K562 (cell line): ENCODE results near the gene USP15. TPM values are rescaled to one million over a fixed set of nuclear protein-coding genes. Genes with fewer than 3 reads are reported as not detected.

Experiments used
- ATAC-seq: fragments of 200-7000 bp; cut with Tn5 transposase; 3 replicates; pipeline ENCODE4 v1.9.1; 2020; ENCODE audit warnings: moderate library complexity
- BruUV-seq: library from RNA; stranded (reverse); fragments of 400-500 nt; replicated peaks from 2 replicates; lab custom pipeline; 2021; lab: Mats Ljungman, UMichigan
- CTCF ChIA-PET: fragments of 300-600 bp; formaldehyde crosslinking; extraction: SDS; loops from one replicate; lab custom pipeline; 2021; ENCODE audit warnings: low intra/inter-chr PET ratio; lab: Yijun Ruan, JAX
- POLR2A ChIA-PET: fragments of 300-600, 350-650 bp; sonication (Branson Sonifier 250); formaldehyde crosslinking; extraction: SDS; loops from one replicate; lab custom pipeline; 2021; ENCODE audit warnings: antibody characterized with exemption, inconsistent platforms; lab: Yijun Ruan, JAX
- DNase-seq, 4 experiments: peaks; one replicate each; pipeline versions ENCODE4 v3.0.0 to v3.0.0-alpha.2; 2011 to 2018; ENCODE audit warnings: low spot score in 3 of 4, mixed read lengths in 3 of 4; ENCODE audit errors: extremely low read depth in 1 of 4
- FAIRE-seq: peaks from 2 replicates; lab custom pipeline; 2011; peaks lifted over from hg19 to GRCh38; lab: Jason Lieb, UNC
- H2AFZ ChIP-seq: 2 replicates; pipeline ENCODE4 v1.6.0; 2011; ENCODE audit warnings: low read depth, low read length, control low read depth, inconsistent platforms
- H3K27ac ChIP-seq: fragments of 200-600 bp; 3 replicates; pipeline ENCODE4 v1.8.0; 2011; ENCODE audit warnings: low read depth, mild to moderate bottlenecking, control low read depth, inconsistent platforms, low read length, moderate library complexity, mixed read lengths; ENCODE audit errors: extremely low read depth
- H3K27me3 ChIP-seq, 2 experiments: fragments of 300-600 bp in 1 of 2; 2 replicates in 1 of 2; 3 replicates in 1 of 2; pipeline versions ENCODE4 v1.6.0 to v1.8.0; 2011; ENCODE audit warnings: inconsistent platforms in 2 of 2, low read length in 2 of 2, mild to moderate bottlenecking in 1 of 2, mixed read lengths in 1 of 2, moderate library complexity in 1 of 2; ENCODE audit not compliant: control insufficient read depth in 2 of 2, insufficient read depth in 2 of 2
- H3K36me3 ChIP-seq: fragments of 300-600 bp; 3 replicates; pipeline ENCODE4 v1.8.0; 2011; ENCODE audit warnings: mild to moderate bottlenecking, low read length, inconsistent platforms; ENCODE audit not compliant: control insufficient read depth, insufficient read depth
- H3K4me1 ChIP-seq, 2 experiments: fragments of 200-600 bp in 1 of 2; replicated peaks in 1 of 2; 2 replicates in 1 of 2; 3 replicates in 1 of 2; pipeline versions ENCODE4 v1.5.1 to v1.8.0; 2011; ENCODE audit warnings: inconsistent platforms in 2 of 2, low read length in 2 of 2, mild to moderate bottlenecking in 1 of 2, mixed read lengths in 1 of 2, moderate library complexity in 1 of 2; ENCODE audit not compliant: control insufficient read depth in 2 of 2, insufficient read depth in 2 of 2
- H3K4me2 ChIP-seq: 2 replicates; pipeline ENCODE4 v1.6.1; 2011; ENCODE audit warnings: low read length, control low read depth, inconsistent platforms, mixed read lengths; ENCODE audit not compliant: insufficient read depth
- H3K4me3 ChIP-seq: fragments of 200-600 bp; sonication (generic), shearing (Covaris generic); 2 replicates; pipeline ENCODE4 v1.5.1; 2016; ENCODE audit warnings: control low read depth, inconsistent platforms
- H3K79me2 ChIP-seq: fragments of 200-600 bp; 3 replicates; pipeline ENCODE4 v1.8.0; 2011; ENCODE audit warnings: low read length, inconsistent platforms; ENCODE audit not compliant: control insufficient read depth, insufficient read depth
- H3K9ac ChIP-seq, 2 experiments: 2 replicates each; pipeline versions ENCODE4 v1.6.0 to v1.6.1; 2011; ENCODE audit warnings: low read depth in 2 of 2, low read length in 2 of 2, control low read depth in 1 of 2, inconsistent platforms in 1 of 2, mild to moderate bottlenecking in 1 of 2, mixed read lengths in 1 of 2; ENCODE audit not compliant: insufficient read depth in 1 of 2
- H3K9me1 ChIP-seq: one replicate; pipeline ENCODE4 v1.6.0; 2011; ENCODE audit warnings: inconsistent platforms, mild to moderate bottlenecking, low read length, moderate library complexity; ENCODE audit not compliant: control insufficient read depth, insufficient read depth
- H3K9me3 ChIP-seq: replicated peaks from 2 replicates; pipeline ENCODE4 v1.5.1; 2011; ENCODE audit warnings: low read depth, low read length, inconsistent platforms; ENCODE audit not compliant: control insufficient read depth, insufficient read depth
- H4K20me1 ChIP-seq: replicated peaks from 2 replicates; pipeline ENCODE4 v1.6.1; 2011; ENCODE audit warnings: low read length, inconsistent platforms, mixed read lengths; ENCODE audit not compliant: control insufficient read depth, insufficient read depth
- C11orf30 ChIP-seq: fragments of 450-650 bp; IDR thresholded peaks from 2 replicates; pipeline ENCODE4 v1.6.1; 2016; ENCODE audit warnings: low read depth, mild to moderate bottlenecking
- HDAC3 ChIP-seq: fragments of 450-650 bp; IDR thresholded peaks from 2 replicates; pipeline ENCODE4 v1.6.1; 2018; ENCODE audit warnings: borderline replicate concordance, mild to moderate bottlenecking, moderate library complexity; ENCODE audit not compliant: partially characterized antibody
- HSF4 ChIP-seq: fragments of 250-450 bp; sonication (Bioruptor Pico); IDR thresholded peaks from 2 replicates; pipeline ENCODE4 v2.1.2; 2022; ENCODE audit warnings: mild to moderate bottlenecking, moderate library complexity, borderline replicate concordance
- KAT8 ChIP-seq: fragments of 450-650 bp; IDR thresholded peaks from 2 replicates; pipeline ENCODE4 v1.6.1; 2016; ENCODE audit warnings: low read depth, mild to moderate bottlenecking
- MED1 ChIP-seq: sonication (generic); formaldehyde crosslinking; IDR thresholded peaks from 2 replicates; pipeline ENCODE4 v1.8.1; 2023; ENCODE audit warnings: missing genetic modification reagents, borderline replicate concordance
- MYC ChIP-seq, 2 experiments: fragments of 250-450 bp in 1 of 2; sonication (Bioruptor Pico) in 1 of 2; IDR thresholded peaks; 2 replicates each; pipeline versions ENCODE4 v1.5.1 to v1.6.1; 2012 to 2021; ENCODE audit warnings: low read depth in 2 of 2, borderline replicate concordance in 1 of 2, improper control_type of control experiment in 1 of 2, low read length in 1 of 2, mild to moderate bottlenecking in 1 of 2, moderate library complexity in 1 of 2
- NR4A1 ChIP-seq, 2 experiments: fragments of 250-450 bp in 1 of 2; fragments of 450-650 bp in 1 of 2; sonication (Bioruptor Pico) in 1 of 2; IDR thresholded peaks; 2 replicates each; pipeline versions ENCODE4 v1.4.0 to v1.6.1; 2016 to 2020; ENCODE audit warnings: mild to moderate bottlenecking in 2 of 2, missing compliant biosample characterization in 1 of 2, missing genetic modification characterization in 1 of 2, moderate library complexity in 1 of 2
- PHB2 ChIP-seq: fragments of 450-650 bp; IDR thresholded peaks from 2 replicates; pipeline ENCODE4 v1.6.1; 2017; ENCODE audit warnings: low read depth
- PTTG1 ChIP-seq: fragments of 450-650 bp; IDR thresholded peaks from 2 replicates; pipeline ENCODE4 v1.6.1; 2016; ENCODE audit warnings: low read depth, mild to moderate bottlenecking, missing genetic modification characterization, missing compliant biosample characterization
- ZNF12 ChIP-seq: sonication (generic); formaldehyde crosslinking; IDR thresholded peaks from 2 replicates; pipeline ENCODE4 v1.4.0; 2020; ENCODE audit warnings: mild to moderate bottlenecking, missing genetic modification reagents
- ZNF143 ChIP-seq: sonication (generic); formaldehyde crosslinking; IDR thresholded peaks from 2 replicates; pipeline ENCODE4 v1.9.0; 2022; ENCODE audit warnings: mild to moderate bottlenecking, missing genetic modification reagents
- ZNF316 ChIP-seq: fragments of 450-650 bp; IDR thresholded peaks from 2 replicates; pipeline ENCODE4 v1.6.1; 2016
- ZNF584 ChIP-seq: fragments of 200-800 bp; sonication (Bioruptor generic); IDR thresholded peaks from 2 replicates; pipeline ENCODE4 v1.6.1; 2016; ENCODE audit warnings: low read depth, mild to moderate bottlenecking, missing genetic modification characterization, missing compliant biosample characterization
- WGBS: fragments of 100-300 bp; shearing (Covaris generic); methylation state at CpG from one replicate; pipeline ENCODE4 v1.1.6; 2016; ENCODE audit warnings: low coverage, mixed read lengths; ENCODE audit not compliant: insufficient coverage; ENCODE audit errors: missing lambda C conversion rate; 5-methylcytosine and 5-hydroxymethylcytosine counted together
- in situ Hi-C: fragments of 300-500 bp; cut with MboI; formaldehyde crosslinking; loops from 4 replicates; pipeline ENCODE4 v1.15.0; 2018; ENCODE audit warnings: inconsistent platforms, mixed read lengths
- intact Hi-C: fragments of 100-400 bp; cut with micrococcal nuclease; formaldehyde crosslinking; loops from 2 replicates; pipeline ENCODE4 v1.14.2; 2022
- polyA plus RNA-seq, 8 experiments: library from polyadenylated mRNA; depleted of rRNA in 4 of 8; stranded (reverse) in 5 of 8; unstranded in 3 of 8; fragments of >200 nt; fragmentation: Nextera tagmentation in 2 of 8; fragmentation: Illumina TruSeq in 1 of 8; extraction: Ambion mirVana in 2 of 8; extraction: Trizol in 1 of 8; gene quantifications; 2 replicates each; pipeline versions ENCODE4 v1.2.1 to v1.2.3, GENCODE V29; 2011 to 2014; ENCODE audit warnings: inconsistent platforms in 1 of 8, missing spikeins in 1 of 8
- total RNA-seq, 7 experiments: library from RNA; depleted of rRNA in 6 of 7; stranded (reverse); fragments of >200 nt in 6 of 7; fragmentation: Illumina TruSeq in 2 of 7; extraction: Trizol in 2 of 7; gene quantifications; 2 replicates each; pipeline versions ENCODE4 v1.2.1 to v1.2.3, GENCODE V29; 2011 to 2021; ENCODE audit warnings: low replicate concordance in 1 of 7
- TF ChIP-seq, protein P1 (sequence below), 3 experiments: fragments of 200-800 bp in 1 of 3; sonication (Bioruptor generic) in 1 of 3; sonication (generic) in 1 of 3; formaldehyde crosslinking in 1 of 3; IDR thresholded peaks; 2 replicates each; pipeline versions ENCODE4 v1.6.1 to v1.8.0; 2016 to 2022; ENCODE audit warnings: mild to moderate bottlenecking in 2 of 3, missing compliant biosample characterization in 2 of 3, missing genetic modification characterization in 2 of 3, missing genetic modification reagents in 1 of 3

Gene USP15
- total and polyA plus RNA-seq, 9 of the 15 experiments (the other 6 are each of a cell fraction or from before 2014, with no cell fraction given): 140 to 272 (median 182) TPM

GRCh38 chr12:62249419-62249818, 10.8 kb upstream of the USP15 start:
- H3K9me3 ChIP-seq: no peaks in the 10 kb centered on the region
- H3K79me2 ChIP-seq: peaks cover 6% of the 10 kb centered on the region; the same call in 1 of the 3 replicates
- H3K9me1 ChIP-seq: no peaks in the 10 kb centered on the region
- no TSS peak for BruUV-seq
- H3K4me1 ChIP-seq: peaks cover 0 to 42% of the 10 kb centered on the region in 2 experiments; a peak in 4 of 5 replicates
- ChIA-PET POLR2A (interaction anchor here (1.2 to 2.4 kb wide), 2 partner anchors 9 to 10 kb away, joined by 6 to 12 read pairs; partner anchors contain the start of gene USP15), CTCF (no interaction called here)
- 51% methylated on average over 2 of the region's 2 CpGs for WGBS
- FAIRE-seq (no peak), DNase-seq (no peak), ATAC-seq (peak; percentile 6)
- no peak overlapping the region for H2AFZ ChIP-seq
- intact Hi-C loops (loop anchor here (1.0 kb wide), 1 partner anchor 11 kb away; the partner anchor contains the start of gene USP15), in situ Hi-C loops (no loop called here)
- no peaks in the 10 kb centered on the region for H3K27me3 ChIP-seq
- peak overlapping the region; percentile 50 for H3K27ac ChIP-seq
- 0 out of 2 replicates have a peak, but pooled peaks have one; percentile 42 for TF ChIP-seq ZNF584 (CRISPR knock-in tag)
- TF ChIP-seq, protein P1, sequence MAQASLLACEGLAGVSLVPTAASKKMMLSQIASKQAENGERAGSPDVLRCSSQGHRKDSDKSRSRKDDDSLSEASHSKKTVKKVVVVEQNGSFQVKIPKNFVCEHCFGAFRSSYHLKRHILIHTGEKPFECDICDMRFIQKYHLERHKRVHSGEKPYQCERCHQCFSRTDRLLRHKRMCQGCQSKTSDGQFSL (CRISPR knock-in tag; IDR thresholded peaks at IDR 0.05): no peak
- TF ChIP-seq, protein P1 (tag; IDR thresholded peaks at IDR 0.05): peak in 1 of 2 experiments; percentile 47; a peak in 1 of 4 replicates
- TF ChIP-seq MED1 (CRISPR knock-in tag): no peak
- 0 out of 2 replicates have a peak, but pooled peaks have one; percentile 3 for TF ChIP-seq HSF4 (CRISPR knock-in tag)
- no peak for TF ChIP-seq KAT8
- TF ChIP-seq NR4A1 (CRISPR knock-in tag; IDR thresholded peaks at IDR 0.05): no peak
- peak; percentile 44; the same call in 1 of the 2 replicates for TF ChIP-seq NR4A1 (tag; IDR thresholded peaks at IDR 0.05)
- TF ChIP-seq HDAC3: no peak
- TF ChIP-seq C11orf30: peak; percentile 60
- TF ChIP-seq MYC (IDR thresholded peaks at IDR 0.05; ENCODE audit: low read depth, low read length): no peak
- 0 out of 2 replicates have a peak, but pooled peaks have one; percentile 17 for TF ChIP-seq MYC (CRISPR knock-in tag; IDR thresholded peaks at IDR 0.05; ENCODE audit: borderline replicate concordance, low read depth)
- 0 out of 2 replicates have a peak, but pooled peaks have one; percentile 11 for TF ChIP-seq PTTG1 (tag)
- TF ChIP-seq ZNF143 (CRISPR knock-in tag): no peak
- TF ChIP-seq ZNF316: peak; percentile 77
- no peak for TF ChIP-seq ZNF12
- TF ChIP-seq PHB2: no peak
- H3K36me3 ChIP-seq: peaks cover 14% of the 10 kb centered on the region; the same call in 2 of the 3 replicates
- peak overlapping the region in 1 of 2 experiments; percentile 35; a peak in 2 of 4 replicates for H3K9ac ChIP-seq
- H3K4me2 ChIP-seq: peak overlapping the region; percentile 12
- no peak overlapping the region for H3K4me3 ChIP-seq
- no peaks in the 10 kb centered on the region for H4K20me1 ChIP-seq
